GM23338 (cell line): ENCODE data around the gene BAHCC1. TPM values are rescaled to one million over a fixed set of nuclear protein-coding genes. Genes with fewer than 3 reads are reported as not detected.

ENCODE experiments used
- ATAC-seq: fragments of 200-7000 bp; cut with Tn5 transposase; 3 replicates; pipeline ENCODE4 v1.9.1; 2020
- DNase-seq: peaks from one replicate; pipeline ENCODE4 v3.0.0-alpha.2; 2015; ENCODE audit warnings: low spot score
- H2AFZ ChIP-seq: fragments of 200-600 bp; sonication (generic); 2 replicates; pipeline ENCODE4 v1.8.0; 2016; ENCODE audit warnings: antibody characterized with exemption, mild to moderate bottlenecking, moderate library complexity
- H3F3A ChIP-seq: fragments of 200-600 bp; sonication (generic); replicated peaks from 2 replicates; pipeline ENCODE4 v1.8.0; 2017; ENCODE audit warnings: antibody characterized with exemption, mixed run types, low read depth
- H3K27ac ChIP-seq: fragments of 200-600 bp; sonication (generic); 2 replicates; pipeline ENCODE4 v1.6.1; 2016; ENCODE audit warnings: low read depth
- H3K27me3 ChIP-seq: fragments of 200-600 bp; sonication (generic); 2 replicates; pipeline ENCODE4 v1.8.0; 2016; ENCODE audit warnings: mild to moderate bottlenecking, mixed run types, moderate library complexity; ENCODE audit not compliant: insufficient read depth
- H3K36me3 ChIP-seq: fragments of 200-600 bp; sonication (generic); 2 replicates; pipeline ENCODE4 v1.8.0; 2016; ENCODE audit warnings: mild to moderate bottlenecking; ENCODE audit not compliant: insufficient read depth
- H3K4me1 ChIP-seq: fragments of 200-600 bp; sonication (generic); 2 replicates; pipeline ENCODE4 v1.8.0; 2016; ENCODE audit warnings: mild to moderate bottlenecking, moderate library complexity; ENCODE audit not compliant: insufficient read depth
- H3K4me2 ChIP-seq: fragments of 200-600 bp; sonication (generic); 2 replicates; pipeline ENCODE4 v1.7.1; 2017; ENCODE audit warnings: mixed run types
- H3K4me3 ChIP-seq: fragments of 200-600 bp; sonication (generic); 2 replicates; pipeline ENCODE4 v1.6.1; 2016; ENCODE audit warnings: mixed run types
- H3K79me2 ChIP-seq: fragments of 200-600 bp; sonication (generic); replicated peaks from 2 replicates; pipeline ENCODE4 v1.8.0; 2017; ENCODE audit warnings: mild to moderate bottlenecking; ENCODE audit not compliant: insufficient read depth
- H3K9me2 ChIP-seq: fragments of 200-600 bp; sonication (generic); 2 replicates; pipeline ENCODE4 v1.8.0; 2017; ENCODE audit not compliant: insufficient read depth
- H4K20me1 ChIP-seq: fragments of 200-600 bp; sonication (generic); replicated peaks from 2 replicates; pipeline ENCODE4 v1.8.0; 2017; ENCODE audit warnings: mild to moderate bottlenecking; ENCODE audit not compliant: insufficient read depth
- H3K27ac Mint-ChIP-seq: 2 replicates; pipeline ENCODE4 v1.8.0; 2020; ENCODE audit warnings: inconsistent platforms, mild to moderate bottlenecking, moderate library complexity, mixed read lengths
- H3K27me3 Mint-ChIP-seq: 3 replicates; pipeline ENCODE4 v1.8.0; 2022; ENCODE audit warnings: low read depth, mild to moderate bottlenecking, moderate library complexity, mixed read lengths, inconsistent platforms; ENCODE audit not compliant: insufficient read depth, poor library complexity
- H3K36me3 Mint-ChIP-seq: 3 replicates; pipeline ENCODE4 v1.8.0; 2021; ENCODE audit warnings: low read depth, mild to moderate bottlenecking, inconsistent platforms, moderate library complexity, mixed read lengths
- H3K4me1 Mint-ChIP-seq: 3 replicates; pipeline ENCODE4 v1.8.0; 2020; ENCODE audit warnings: mild to moderate bottlenecking, inconsistent platforms, mixed read lengths
- H3K4me3 Mint-ChIP-seq: 3 replicates; pipeline ENCODE4 v1.8.0; 2021; ENCODE audit warnings: moderate library complexity, mild to moderate bottlenecking, inconsistent platforms, mixed read lengths
- H3K9me3 Mint-ChIP-seq: 3 replicates; pipeline ENCODE4 v1.8.0; 2020; ENCODE audit warnings: moderate library complexity, mild to moderate bottlenecking, inconsistent platforms, mixed read lengths
- CREB1 ChIP-seq: fragments of 250-450 bp; sonication (Bioruptor Pico); IDR thresholded peaks from 2 replicates; pipeline ENCODE4 v1.5.0; 2020; ENCODE audit warnings: low read depth, mild to moderate bottlenecking, moderate library complexity
- EZH2 ChIP-seq: fragments of 200-600 bp; sonication (generic); IDR thresholded peaks from one replicate; pipeline ENCODE4 v1.8.0; 2017; ENCODE audit warnings: antibody characterized with exemption, mild to moderate bottlenecking, low read depth; ENCODE audit not compliant: unreplicated experiment
- JUNB ChIP-seq: IDR thresholded peaks from one replicate; pipeline ENCODE4 v1.6.1; 2016; ENCODE audit warnings: antibody characterized with exemption; ENCODE audit not compliant: unreplicated experiment
- NANOG ChIP-seq: IDR thresholded peaks from 2 replicates; pipeline ENCODE4 v1.6.1; 2016; ENCODE audit warnings: antibody characterized with exemption, borderline replicate concordance
- polyA plus RNA-seq: library from polyadenylated mRNA; unstranded; fragments of >200 nt; fragmentation: Nextera tagmentation; extraction: Ambion mirVana; gene quantifications from 2 replicates; pipeline ENCODE4 v1.2.1, GENCODE V29; 2016
- total RNA-seq: library from RNA; depleted of rRNA; stranded (reverse); fragments of >200 nt; shearing (Covaris generic); gene quantifications from 2 replicates; pipeline ENCODE4 v1.2.3, GENCODE V29; 2014
- TF ChIP-seq, protein P1 (sequence below): IDR thresholded peaks from 2 replicates; pipeline ENCODE4 v1.6.1; 2016; ENCODE audit warnings: antibody characterized with exemption
- TF ChIP-seq, protein P2 (sequence below): fragments of 250-450 bp; sonication (Bioruptor Pico); IDR thresholded peaks from 2 replicates; pipeline ENCODE4 v1.5.0; 2020; ENCODE audit warnings: mild to moderate bottlenecking, moderate library complexity
- TF ChIP-seq, protein P3 (sequence below): IDR thresholded peaks from one replicate; pipeline ENCODE4 v1.6.1; 2018; ENCODE audit warnings: antibody characterized with exemption; ENCODE audit not compliant: unreplicated experiment

The BAHCC1 gene
- total and polyA plus RNA-seq, 2 experiments from 2014 or later = 0.24 to 1.1 TPM

DNA sequence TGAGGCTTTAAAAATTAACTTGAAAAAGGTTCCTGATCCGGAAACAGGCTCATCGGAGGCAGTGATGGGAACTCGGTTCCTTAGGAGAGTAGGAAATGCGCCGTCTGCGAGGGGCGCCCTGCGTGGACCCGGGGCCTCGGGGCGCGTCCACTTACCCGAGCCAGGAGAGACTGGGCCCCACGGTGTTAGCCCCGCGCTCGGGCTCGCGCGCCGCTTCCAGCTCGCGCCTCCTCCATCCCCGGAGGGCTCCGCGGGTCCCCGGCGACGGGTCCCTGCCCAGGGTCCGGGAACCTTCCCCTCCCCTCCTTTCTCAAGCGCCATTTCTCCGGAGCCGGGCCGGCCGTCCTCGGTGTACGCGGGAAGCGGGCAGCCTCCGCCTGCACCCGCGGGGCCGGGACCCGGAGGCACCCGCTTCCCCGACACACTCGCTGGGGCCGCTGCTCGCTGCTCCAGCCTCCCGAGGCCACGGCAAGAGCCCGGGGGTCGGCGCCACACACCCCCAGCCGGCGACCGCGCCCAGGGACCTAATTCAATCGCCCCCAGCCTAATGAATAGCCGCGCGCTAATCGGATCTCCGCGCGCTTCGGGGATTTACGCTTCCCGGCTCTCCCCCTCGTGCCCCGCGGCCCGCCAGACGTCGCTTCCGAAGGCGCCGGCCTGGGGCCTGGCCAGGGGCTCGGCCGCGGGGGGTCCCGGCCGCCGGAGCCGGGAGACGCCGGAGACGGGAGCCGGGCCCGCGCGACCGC is 2.2 kb upstream of the BAHCC1 start:
- Mint-ChIP-seq H3K4me3 (peak overlapping the region; percentile 58), H3K4me1 (peaks cover 45% of the 10 kb centered on the region), H3K27ac (no peak overlapping the region), H3K36me3 (no peaks in the 10 kb centered on the region; the same call in 2 of the 3 replicates), H3K9me3 (no peaks in the 10 kb centered on the region; the same call in 1 of the 3 replicates), H3K27me3 (peaks cover 76% of the 10 kb centered on the region)
- Histone ChIP-seq H3K4me2 (peak overlapping the region; percentile 78), H3F3A (peaks cover 14% of the 10 kb centered on the region; the same call in 1 of the 2 replicates), H3K79me2 (no peaks in the 10 kb centered on the region), H3K27me3 (peaks cover 88% of the 10 kb centered on the region), H4K20me1 (peaks cover 10% of the 10 kb centered on the region), H3K9me2 (no peaks in the 10 kb centered on the region), H2AFZ (no peak overlapping the region), H3K36me3 (no peaks in the 10 kb centered on the region), H3K27ac (no peak overlapping the region), H3K4me3 (peak overlapping the region; percentile 50), H3K4me1 (peaks cover 64% of the 10 kb centered on the region)
- ATAC-seq (no peak), DNase-seq (peak; percentile 62)
- TF ChIP-seq, protein P1, sequence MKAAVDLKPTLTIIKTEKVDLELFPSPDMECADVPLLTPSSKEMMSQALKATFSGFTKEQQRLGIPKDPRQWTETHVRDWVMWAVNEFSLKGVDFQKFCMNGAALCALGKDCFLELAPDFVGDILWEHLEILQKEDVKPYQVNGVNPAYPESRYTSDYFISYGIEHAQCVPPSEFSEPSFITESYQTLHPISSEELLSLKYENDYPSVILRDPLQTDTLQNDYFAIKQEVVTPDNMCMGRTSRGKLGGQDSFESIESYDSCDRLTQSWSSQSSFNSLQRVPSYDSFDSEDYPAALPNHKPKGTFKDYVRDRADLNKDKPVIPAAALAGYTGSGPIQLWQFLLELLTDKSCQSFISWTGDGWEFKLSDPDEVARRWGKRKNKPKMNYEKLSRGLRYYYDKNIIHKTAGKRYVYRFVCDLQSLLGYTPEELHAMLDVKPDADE = no peak
- TF ChIP-seq EZH2 (peak; percentile 9), JUNB (no peak), CREB1 (CRISPR knock-in tag) (no peak), NANOG (no peak)
- TF ChIP-seq, protein P2, sequence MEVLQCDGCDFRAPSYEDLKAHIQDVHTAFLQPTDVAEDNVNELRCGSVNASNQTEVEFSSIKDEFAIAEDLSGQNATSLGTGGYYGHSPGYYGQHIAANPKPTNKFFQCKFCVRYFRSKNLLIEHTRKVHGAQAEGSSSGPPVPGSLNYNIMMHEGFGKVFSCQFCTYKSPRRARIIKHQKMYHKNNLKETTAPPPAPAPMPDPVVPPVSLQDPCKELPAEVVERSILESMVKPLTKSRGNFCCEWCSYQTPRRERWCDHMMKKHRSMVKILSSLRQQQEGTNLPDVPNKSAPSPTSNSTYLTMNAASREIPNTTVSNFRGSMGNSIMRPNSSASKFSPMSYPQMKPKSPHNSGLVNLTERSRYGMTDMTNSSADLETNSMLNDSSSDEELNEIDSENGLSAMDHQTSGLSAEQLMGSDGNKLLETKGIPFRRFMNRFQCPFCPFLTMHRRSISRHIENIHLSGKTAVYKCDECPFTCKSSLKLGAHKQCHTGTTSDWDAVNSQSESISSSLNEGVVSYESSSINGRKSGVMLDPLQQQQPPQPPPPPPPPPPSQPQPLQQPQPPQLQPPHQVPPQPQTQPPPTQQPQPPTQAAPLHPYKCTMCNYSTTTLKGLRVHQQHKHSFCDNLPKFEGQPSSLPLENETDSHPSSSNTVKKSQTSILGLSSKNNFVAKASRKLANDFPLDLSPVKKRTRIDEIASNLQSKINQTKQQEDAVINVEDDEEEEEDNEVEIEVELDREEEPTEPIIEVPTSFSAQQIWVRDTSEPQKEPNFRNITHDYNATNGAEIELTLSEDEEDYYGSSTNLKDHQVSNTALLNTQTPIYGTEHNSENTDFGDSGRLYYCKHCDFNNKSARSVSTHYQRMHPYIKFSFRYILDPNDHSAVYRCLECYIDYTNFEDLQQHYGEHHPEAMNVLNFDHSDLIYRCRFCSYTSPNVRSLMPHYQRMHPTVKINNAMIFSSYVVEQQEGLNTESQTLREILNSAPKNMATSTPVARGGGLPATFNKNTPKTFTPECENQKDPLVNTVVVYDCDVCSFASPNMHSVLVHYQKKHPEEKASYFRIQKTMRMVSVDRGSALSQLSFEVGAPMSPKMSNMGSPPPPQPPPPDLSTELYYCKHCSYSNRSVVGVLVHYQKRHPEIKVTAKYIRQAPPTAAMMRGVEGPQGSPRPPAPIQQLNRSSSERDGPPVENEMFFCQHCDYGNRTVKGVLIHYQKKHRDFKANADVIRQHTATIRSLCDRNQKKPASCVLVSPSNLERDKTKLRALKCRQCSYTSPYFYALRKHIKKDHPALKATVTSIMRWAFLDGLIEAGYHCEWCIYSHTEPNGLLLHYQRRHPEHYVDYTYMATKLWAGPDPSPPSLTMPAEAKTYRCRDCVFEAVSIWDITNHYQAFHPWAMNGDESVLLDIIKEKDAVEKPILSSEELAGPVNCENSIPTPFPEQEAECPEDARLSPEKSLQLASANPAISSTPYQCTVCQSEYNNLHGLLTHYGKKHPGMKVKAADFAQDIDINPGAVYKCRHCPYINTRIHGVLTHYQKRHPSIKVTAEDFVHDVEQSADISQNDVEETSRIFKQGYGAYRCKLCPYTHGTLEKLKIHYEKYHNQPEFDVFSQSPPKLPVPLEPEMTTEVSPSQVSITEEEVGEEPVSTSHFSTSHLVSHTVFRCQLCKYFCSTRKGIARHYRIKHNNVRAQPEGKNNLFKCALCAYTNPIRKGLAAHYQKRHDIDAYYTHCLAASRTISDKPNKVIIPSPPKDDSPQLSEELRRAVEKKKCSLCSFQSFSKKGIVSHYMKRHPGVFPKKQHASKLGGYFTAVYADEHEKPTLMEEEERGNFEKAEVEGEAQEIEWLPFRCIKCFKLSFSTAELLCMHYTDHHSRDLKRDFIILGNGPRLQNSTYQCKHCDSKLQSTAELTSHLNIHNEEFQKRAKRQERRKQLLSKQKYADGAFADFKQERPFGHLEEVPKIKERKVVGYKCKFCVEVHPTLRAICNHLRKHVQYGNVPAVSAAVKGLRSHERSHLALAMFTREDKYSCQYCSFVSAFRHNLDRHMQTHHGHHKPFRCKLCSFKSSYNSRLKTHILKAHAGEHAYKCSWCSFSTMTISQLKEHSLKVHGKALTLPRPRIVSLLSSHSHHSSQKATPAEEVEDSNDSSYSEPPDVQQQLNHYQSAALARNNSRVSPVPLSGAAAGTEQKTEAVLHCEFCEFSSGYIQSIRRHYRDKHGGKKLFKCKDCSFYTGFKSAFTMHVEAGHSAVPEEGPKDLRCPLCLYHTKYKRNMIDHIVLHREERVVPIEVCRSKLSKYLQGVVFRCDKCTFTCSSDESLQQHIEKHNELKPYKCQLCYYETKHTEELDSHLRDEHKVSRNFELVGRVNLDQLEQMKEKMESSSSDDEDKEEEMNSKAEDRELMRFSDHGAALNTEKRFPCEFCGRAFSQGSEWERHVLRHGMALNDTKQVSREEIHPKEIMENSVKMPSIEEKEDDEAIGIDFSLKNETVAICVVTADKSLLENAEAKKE (CRISPR knock-in tag) = no peak
- TF ChIP-seq, protein P3, sequence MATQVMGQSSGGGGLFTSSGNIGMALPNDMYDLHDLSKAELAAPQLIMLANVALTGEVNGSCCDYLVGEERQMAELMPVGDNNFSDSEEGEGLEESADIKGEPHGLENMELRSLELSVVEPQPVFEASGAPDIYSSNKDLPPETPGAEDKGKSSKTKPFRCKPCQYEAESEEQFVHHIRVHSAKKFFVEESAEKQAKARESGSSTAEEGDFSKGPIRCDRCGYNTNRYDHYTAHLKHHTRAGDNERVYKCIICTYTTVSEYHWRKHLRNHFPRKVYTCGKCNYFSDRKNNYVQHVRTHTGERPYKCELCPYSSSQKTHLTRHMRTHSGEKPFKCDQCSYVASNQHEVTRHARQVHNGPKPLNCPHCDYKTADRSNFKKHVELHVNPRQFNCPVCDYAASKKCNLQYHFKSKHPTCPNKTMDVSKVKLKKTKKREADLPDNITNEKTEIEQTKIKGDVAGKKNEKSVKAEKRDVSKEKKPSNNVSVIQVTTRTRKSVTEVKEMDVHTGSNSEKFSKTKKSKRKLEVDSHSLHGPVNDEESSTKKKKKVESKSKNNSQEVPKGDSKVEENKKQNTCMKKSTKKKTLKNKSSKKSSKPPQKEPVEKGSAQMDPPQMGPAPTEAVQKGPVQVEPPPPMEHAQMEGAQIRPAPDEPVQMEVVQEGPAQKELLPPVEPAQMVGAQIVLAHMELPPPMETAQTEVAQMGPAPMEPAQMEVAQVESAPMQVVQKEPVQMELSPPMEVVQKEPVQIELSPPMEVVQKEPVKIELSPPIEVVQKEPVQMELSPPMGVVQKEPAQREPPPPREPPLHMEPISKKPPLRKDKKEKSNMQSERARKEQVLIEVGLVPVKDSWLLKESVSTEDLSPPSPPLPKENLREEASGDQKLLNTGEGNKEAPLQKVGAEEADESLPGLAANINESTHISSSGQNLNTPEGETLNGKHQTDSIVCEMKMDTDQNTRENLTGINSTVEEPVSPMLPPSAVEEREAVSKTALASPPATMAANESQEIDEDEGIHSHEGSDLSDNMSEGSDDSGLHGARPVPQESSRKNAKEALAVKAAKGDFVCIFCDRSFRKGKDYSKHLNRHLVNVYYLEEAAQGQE = no peak
